HL-60 (cell line): ENCODE measurements around the gene TFAP2D.

ENCODE experiments used
- POLR2AphosphoS5 ChIP-seq: IDR thresholded peaks from 2 replicates; pipeline ENCODE4 v1.6.1; 2012; ENCODE audit warnings: low read depth
- TF ChIP-seq, protein P1 (sequence below): IDR thresholded peaks from one replicate; pipeline ENCODE4 v1.5.1; 2011; ENCODE audit warnings: low read length, control low read depth, inconsistent platforms; ENCODE audit not compliant: insufficient read depth

GRCh38 chr6:50718566-50718965 is 5.2 kb downstream of the TFAP2D start:
- TF ChIP-seq, protein P1, sequence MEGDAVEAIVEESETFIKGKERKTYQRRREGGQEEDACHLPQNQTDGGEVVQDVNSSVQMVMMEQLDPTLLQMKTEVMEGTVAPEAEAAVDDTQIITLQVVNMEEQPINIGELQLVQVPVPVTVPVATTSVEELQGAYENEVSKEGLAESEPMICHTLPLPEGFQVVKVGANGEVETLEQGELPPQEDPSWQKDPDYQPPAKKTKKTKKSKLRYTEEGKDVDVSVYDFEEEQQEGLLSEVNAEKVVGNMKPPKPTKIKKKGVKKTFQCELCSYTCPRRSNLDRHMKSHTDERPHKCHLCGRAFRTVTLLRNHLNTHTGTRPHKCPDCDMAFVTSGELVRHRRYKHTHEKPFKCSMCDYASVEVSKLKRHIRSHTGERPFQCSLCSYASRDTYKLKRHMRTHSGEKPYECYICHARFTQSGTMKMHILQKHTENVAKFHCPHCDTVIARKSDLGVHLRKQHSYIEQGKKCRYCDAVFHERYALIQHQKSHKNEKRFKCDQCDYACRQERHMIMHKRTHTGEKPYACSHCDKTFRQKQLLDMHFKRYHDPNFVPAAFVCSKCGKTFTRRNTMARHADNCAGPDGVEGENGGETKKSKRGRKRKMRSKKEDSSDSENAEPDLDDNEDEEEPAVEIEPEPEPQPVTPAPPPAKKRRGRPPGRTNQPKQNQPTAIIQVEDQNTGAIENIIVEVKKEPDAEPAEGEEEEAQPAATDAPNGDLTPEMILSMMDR: no peak
- TF ChIP-seq POLR2AphosphoS5: no peak
